ENCODE data around the gene GALNT15. TPM values are rescaled to one million over a fixed set of nuclear protein-coding genes. Genes with fewer than 3 reads are reported as not detected.

Gene GALNT15
- total RNA-seq, 4 donors from 2014 or later: 75.4 to 297 (median 134) TPM

DNA sequence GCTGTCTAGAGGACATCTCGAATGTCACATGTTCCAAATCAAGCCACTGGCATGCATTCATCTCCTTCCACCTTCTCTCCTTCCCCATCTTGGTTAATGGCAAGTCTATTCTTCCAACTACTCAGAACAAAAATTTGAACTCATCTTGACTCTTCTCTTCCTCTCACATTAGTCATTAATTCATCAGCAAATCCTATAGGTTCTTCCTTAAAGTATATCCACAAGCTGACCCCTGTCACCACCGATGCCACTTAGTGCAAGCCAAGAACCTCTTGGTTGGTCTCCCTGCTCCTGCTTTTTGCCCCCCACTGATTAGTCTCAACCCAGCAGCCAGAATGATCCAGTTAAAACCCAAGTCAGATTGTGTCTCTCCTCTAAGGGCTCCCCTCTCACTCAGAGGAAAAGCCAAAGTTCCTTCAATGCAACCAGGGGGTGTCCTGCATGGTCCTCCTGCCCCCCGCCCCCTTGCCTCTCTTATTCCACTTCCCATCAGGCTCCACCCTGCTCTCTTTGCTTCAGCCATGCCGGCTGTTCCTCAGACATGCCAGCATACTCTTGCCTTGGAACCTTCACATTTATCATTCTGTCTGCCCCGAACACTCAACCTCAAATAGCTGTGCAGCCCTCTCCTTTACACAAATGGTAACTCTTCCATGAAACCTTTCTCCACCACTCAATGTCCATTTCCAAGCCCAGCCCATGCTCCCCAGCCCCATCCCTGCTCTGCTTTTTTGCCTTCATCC, 1.0 kb upstream of the GALNT15 start:
- peak; percentile 1 for ATAC-seq
- WGBS, 2 donors (ENCODE audit: low coverage in 1 of 2): 68 to 75% methylated on average over 5 of the region's 5 CpGs
- no peaks in the 10 kb centered on the region for H3K9me3 ChIP-seq
- H3K36me3 ChIP-seq: no peaks in the 10 kb centered on the region
- H3K4me3 ChIP-seq: peak overlapping the region in 1 of 2 donors; percentile 50
- no peaks in the 10 kb centered on the region for H3K27me3 ChIP-seq
- TF ChIP-seq, protein P1, sequence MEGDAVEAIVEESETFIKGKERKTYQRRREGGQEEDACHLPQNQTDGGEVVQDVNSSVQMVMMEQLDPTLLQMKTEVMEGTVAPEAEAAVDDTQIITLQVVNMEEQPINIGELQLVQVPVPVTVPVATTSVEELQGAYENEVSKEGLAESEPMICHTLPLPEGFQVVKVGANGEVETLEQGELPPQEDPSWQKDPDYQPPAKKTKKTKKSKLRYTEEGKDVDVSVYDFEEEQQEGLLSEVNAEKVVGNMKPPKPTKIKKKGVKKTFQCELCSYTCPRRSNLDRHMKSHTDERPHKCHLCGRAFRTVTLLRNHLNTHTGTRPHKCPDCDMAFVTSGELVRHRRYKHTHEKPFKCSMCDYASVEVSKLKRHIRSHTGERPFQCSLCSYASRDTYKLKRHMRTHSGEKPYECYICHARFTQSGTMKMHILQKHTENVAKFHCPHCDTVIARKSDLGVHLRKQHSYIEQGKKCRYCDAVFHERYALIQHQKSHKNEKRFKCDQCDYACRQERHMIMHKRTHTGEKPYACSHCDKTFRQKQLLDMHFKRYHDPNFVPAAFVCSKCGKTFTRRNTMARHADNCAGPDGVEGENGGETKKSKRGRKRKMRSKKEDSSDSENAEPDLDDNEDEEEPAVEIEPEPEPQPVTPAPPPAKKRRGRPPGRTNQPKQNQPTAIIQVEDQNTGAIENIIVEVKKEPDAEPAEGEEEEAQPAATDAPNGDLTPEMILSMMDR (IDR thresholded peaks at IDR 0.05): no peak
- TF ChIP-seq POLR2A (IDR thresholded peaks at IDR 0.05): no peak
- no peak for TF ChIP-seq POLR2AphosphoS5 (IDR thresholded peaks at IDR 0.05)
- no peak for TF ChIP-seq EP300 (IDR thresholded peaks at IDR 0.05)
- H3K4me1 ChIP-seq: peaks cover 0 to 31% (median 10%) of the 10 kb centered on the region in 3 donors
- H3K27ac ChIP-seq: peak overlapping the region in 3 of 4 donors; percentile 53 to 82 (median 81)

DNA sequence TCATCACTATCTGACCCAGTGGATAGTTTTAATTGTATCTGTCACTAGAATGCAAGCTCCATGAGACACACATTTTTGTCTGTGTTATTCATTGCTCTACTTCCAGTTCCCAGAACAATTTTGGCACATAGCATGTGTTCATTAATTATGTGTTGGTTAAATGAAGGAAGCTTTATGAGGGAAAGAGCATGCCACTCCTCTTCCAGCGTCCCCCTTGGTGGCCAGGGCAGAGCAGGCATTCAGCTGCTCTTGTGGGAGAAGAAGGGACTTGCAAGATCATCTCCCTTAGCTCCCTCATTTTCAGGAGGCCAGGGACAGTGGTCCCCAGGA, 489 bp upstream of the GALNT15 start:
- 40% methylated on average over 1 of the region's 1 CpG; no CpG with 5 or more reads in 1 of the 2 donors for WGBS, 2 donors (ENCODE audit: low coverage in 1 of 2)
- peak overlapping the region in 3 of 4 donors; percentile 53 to 82 (median 81) for H3K27ac ChIP-seq
- peak; percentile 21 for ATAC-seq

DNA sequence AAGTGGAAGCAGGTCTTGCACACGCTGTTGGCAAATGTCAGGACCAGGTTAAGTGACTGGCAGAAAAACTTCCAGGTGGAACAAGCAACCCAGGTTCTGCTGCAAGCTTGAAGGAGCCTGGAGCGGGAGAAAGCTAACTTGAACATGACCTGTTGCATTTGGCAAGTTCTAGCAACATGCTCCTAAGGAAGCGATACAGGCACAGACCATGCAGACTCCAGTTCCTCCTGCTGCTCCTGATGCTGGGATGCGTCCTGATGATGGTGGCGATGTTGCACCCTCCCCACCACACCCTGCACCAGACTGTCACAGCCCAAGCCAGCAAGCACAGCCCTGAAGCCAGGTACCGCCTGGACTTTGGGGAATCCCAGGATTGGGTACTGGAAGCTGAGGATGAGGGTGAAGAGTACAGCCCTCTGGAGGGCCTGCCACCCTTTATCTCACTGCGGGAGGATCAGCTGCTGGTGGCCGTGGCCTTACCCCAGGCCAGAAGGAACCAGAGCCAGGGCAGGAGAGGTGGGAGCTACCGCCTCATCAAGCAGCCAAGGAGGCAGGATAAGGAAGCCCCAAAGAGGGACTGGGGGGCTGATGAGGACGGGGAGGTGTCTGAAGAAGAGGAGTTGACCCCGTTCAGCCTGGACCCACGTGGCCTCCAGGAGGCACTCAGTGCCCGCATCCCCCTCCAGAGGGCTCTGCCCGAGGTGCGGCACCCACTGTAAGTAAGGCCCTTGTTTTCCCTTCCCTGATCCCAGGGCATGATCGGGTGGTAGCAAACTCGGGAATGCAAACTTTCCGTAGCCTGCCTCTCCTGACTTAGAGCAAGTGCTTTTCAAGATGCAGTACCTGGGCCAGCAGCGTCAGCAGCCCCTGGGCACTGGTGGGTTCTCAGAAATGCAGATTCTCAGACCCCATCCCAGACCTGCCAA, 759 bp downstream of the GALNT15 start:
- H3K4me3 ChIP-seq: peak overlapping the region; percentile 32 to 50
- H3K9me3 ChIP-seq: no peaks in the 10 kb centered on the region
- no peak for TF ChIP-seq POLR2A (IDR thresholded peaks at IDR 0.05)
- no peak for TF ChIP-seq POLR2AphosphoS5 (IDR thresholded peaks at IDR 0.05)
- peaks cover 0 to 44% (median 10%) of the 10 kb centered on the region in 3 donors for H3K4me1 ChIP-seq
- H3K27ac ChIP-seq: peak overlapping the region; percentile 1 to 82 (median 67)
- 79 to 92% methylated on average over 4 to 5 of the region's 19 CpGs for WGBS, 2 donors (ENCODE audit: low coverage in 1 of 2)
- peaks cover 0 to 8% of the 10 kb centered on the region in 2 donors for H3K36me3 ChIP-seq
- H3K27me3 ChIP-seq: no peaks in the 10 kb centered on the region
- no peak for ATAC-seq

More for the DNA sequence above, 489 bp upstream of the GALNT15 start:
- Histone ChIP-seq H3K4me3 (peak overlapping the region; percentile 32 to 50), H3K27me3 (no peaks in the 10 kb centered on the region), H3K36me3 (no peaks in the 10 kb centered on the region), H3K4me1 (peaks cover 0 to 36% (median 10%) of the 10 kb centered on the region in 3 donors), H3K9me3 (no peaks in the 10 kb centered on the region)
- TF ChIP-seq POLR2AphosphoS5 (IDR thresholded peaks at IDR 0.05) (peak; percentile 20), EP300 (IDR thresholded peaks at IDR 0.05) (no peak)

DNA sequence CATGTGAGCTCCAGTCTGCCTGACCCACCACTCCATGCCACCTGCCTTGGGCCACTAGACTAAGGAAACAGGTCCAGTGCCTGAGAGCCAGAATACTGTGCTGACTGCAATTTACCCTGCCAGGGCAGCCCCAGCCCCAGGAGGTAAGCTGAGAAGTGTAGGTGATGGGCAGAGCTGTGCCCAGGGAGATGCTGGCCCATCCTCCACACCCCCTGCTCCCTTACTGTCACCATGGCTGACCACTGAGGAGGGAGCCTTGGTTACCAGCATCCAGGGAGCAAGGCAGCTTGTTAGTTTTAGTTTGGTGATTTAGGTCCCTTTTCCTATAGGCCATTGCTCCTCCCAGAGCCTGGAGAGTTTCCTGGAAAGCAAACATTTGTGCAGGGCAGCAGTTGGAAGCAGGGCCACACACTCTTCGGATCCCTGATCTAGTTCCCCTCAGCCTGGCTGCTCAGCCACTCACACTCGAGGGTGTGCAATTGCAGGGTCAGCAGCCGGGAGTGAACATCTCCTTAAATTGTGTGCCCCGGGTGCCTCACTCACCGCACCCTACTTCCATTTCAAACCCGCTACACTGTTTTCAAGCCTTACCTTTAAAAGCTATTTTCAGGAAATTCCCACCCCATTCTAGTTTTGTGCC, 2.0 kb downstream of the GALNT15 start:
- H3K27me3 ChIP-seq: no peaks in the 10 kb centered on the region
- no peaks in the 10 kb centered on the region for H3K9me3 ChIP-seq
- peak overlapping the region in 3 of 4 donors; percentile 53 to 82 (median 81) for H3K27ac ChIP-seq
- TF ChIP-seq POLR2A (IDR thresholded peaks at IDR 0.05): no peak
- TF ChIP-seq EP300 (IDR thresholded peaks at IDR 0.05): no peak
- TF ChIP-seq, protein P1 (IDR thresholded peaks at IDR 0.05): no peak
- no peak for TF ChIP-seq POLR2AphosphoS5 (IDR thresholded peaks at IDR 0.05)
- ATAC-seq: no peak
- WGBS, 2 donors (ENCODE audit: low coverage in 1 of 2): 60 to 79% methylated on average over 4 of the region's 6 CpGs
- H3K36me3 ChIP-seq: peaks cover 0 to 8% of the 10 kb centered on the region in 2 donors
- H3K4me3 ChIP-seq: peak overlapping the region; percentile 32 to 50
- peaks cover 0 to 50% (median 10%) of the 10 kb centered on the region in 3 donors for H3K4me1 ChIP-seq

DNA sequence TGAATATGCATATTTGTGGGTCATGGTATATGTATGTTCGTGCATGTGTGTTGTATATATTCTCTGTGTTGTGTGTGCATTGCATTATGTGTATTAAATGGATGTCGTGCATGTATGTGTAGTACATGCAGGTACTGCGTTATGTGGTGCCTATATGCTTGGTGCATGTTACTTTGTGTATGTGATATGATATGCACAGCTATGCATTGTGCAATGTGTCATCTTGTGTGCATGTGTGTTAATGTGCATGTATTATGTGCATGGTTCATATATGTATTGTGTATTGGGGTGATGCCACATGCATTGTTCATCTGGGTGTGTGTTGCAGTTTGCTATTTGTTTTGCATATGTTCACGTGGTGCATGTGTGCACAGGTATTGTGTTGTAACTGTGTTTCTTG, 2.9 kb downstream of the GALNT15 start:
- Histone ChIP-seq H3K27me3 (no peaks in the 10 kb centered on the region), H3K4me1 (peaks cover 0 to 54% (median 10%) of the 10 kb centered on the region in 3 donors), H3K4me3 (peak overlapping the region; percentile 32 to 50), H3K27ac (peak overlapping the region in 2 of 4 donors; percentile 81 to 82), H3K9me3 (no peaks in the 10 kb centered on the region), H3K36me3 (peaks cover 0 to 8% of the 10 kb centered on the region in 2 donors)
- no peak for ATAC-seq
- WGBS, 2 donors (ENCODE audit: low coverage in 1 of 2): 79 to 81% methylated on average over 3 to 4 of the region's 4 CpGs
- TF ChIP-seq EP300 (IDR thresholded peaks at IDR 0.05): no peak
- no peak for TF ChIP-seq POLR2A (IDR thresholded peaks at IDR 0.05)
- TF ChIP-seq POLR2AphosphoS5 (IDR thresholded peaks at IDR 0.05): no peak
- TF ChIP-seq, protein P1 (IDR thresholded peaks at IDR 0.05): no peak
